ENCODE measurements around the gene EML4. TPM values are rescaled to one million over a fixed set of nuclear protein-coding genes. Genes with fewer than 3 reads are reported as not detected.
"Not testable (repeated sequence)": the region's sequence is repeated elsewhere in the genome, so short reads cannot be mapped to it uniquely, and the experiment has no call there.

The EML4 gene
- total and polyA plus RNA-seq, 2 donors from 2014 or later = 13.0 to 53.6 TPM

GRCh38 chr2:42172020-42172419, 2.9 kb downstream of the EML4 start:
- no peaks in the 10 kb centered on the region for H3K36me3 ChIP-seq (ENCODE audit: control insufficient read depth in 2 of 3, insufficient read depth in 3 of 3, low read length in 3 of 3)
- no peaks in the 10 kb centered on the region for H3K9me3 ChIP-seq (ENCODE audit: control insufficient read depth in 2 of 3, insufficient read depth in 1 of 3, low read length in 3 of 3)
- DNase-seq (no peak), FAIRE-seq (peak; percentile 49)
- TF ChIP-seq, protein P1, sequence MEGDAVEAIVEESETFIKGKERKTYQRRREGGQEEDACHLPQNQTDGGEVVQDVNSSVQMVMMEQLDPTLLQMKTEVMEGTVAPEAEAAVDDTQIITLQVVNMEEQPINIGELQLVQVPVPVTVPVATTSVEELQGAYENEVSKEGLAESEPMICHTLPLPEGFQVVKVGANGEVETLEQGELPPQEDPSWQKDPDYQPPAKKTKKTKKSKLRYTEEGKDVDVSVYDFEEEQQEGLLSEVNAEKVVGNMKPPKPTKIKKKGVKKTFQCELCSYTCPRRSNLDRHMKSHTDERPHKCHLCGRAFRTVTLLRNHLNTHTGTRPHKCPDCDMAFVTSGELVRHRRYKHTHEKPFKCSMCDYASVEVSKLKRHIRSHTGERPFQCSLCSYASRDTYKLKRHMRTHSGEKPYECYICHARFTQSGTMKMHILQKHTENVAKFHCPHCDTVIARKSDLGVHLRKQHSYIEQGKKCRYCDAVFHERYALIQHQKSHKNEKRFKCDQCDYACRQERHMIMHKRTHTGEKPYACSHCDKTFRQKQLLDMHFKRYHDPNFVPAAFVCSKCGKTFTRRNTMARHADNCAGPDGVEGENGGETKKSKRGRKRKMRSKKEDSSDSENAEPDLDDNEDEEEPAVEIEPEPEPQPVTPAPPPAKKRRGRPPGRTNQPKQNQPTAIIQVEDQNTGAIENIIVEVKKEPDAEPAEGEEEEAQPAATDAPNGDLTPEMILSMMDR (IDR thresholded peaks at IDR 0.05; ENCODE audit: borderline replicate concordance, extremely low read depth, insufficient read depth) = no peak
- peak overlapping the region; percentile 16 to 88 (median 29) for H3K9ac ChIP-seq (ENCODE audit: low read length in 3 of 3)
- intact Hi-C loops (cut with DNase I) = no loop called here
- H3K4me1 ChIP-seq (ENCODE audit: control insufficient read depth in 2 of 3, insufficient read depth in 2 of 3, low read depth in 1 of 3, low read length in 3 of 3) = peaks cover 3 to 10% (median 4%) of the 10 kb centered on the region in 3 donors
- peak overlapping the region; percentile 71 to 89 (median 88) for H3K4me3 ChIP-seq (ENCODE audit: low read length in 3 of 3)
- no peaks in the 10 kb centered on the region for H3K27me3 ChIP-seq (ENCODE audit: control insufficient read depth, insufficient read depth, low read length)
- no peak overlapping the region for H3K27ac ChIP-seq (ENCODE audit: low read depth in 2 of 2, low read length in 2 of 2)

DNA sequence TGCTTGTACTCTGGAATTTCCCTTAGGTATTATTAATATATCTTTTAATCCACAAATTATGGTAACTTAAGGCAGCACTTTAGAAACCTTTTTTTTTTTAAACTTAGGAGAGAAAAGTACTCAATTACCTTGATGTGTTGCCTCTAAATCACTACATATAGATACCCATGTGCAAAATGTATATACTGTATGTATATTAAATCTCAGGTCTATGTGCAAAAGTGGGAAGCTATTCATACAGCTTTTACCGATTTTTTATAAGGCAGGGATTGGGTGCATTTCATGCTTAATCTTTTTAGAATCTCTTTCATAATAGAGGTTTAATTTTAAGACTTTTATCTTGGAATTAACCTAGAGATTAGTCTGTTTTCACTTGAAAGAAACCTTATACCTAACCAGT, 3.4 kb downstream of the EML4 start:
- Histone ChIP-seq H3K27me3 (ENCODE audit: control insufficient read depth, insufficient read depth, low read length) (no peaks in the 10 kb centered on the region), H3K4me3 (ENCODE audit: low read length in 3 of 3) (peak overlapping the region in 1 of 3 donors; percentile 4), H3K4me1 (ENCODE audit: control insufficient read depth in 2 of 3, insufficient read depth in 2 of 3, low read depth in 1 of 3, low read length in 3 of 3) (peaks cover 3 to 10% (median 4%) of the 10 kb centered on the region in 3 donors), H3K36me3 (ENCODE audit: control insufficient read depth in 2 of 3, insufficient read depth in 3 of 3, low read length in 3 of 3) (no peaks in the 10 kb centered on the region), H3K27ac (ENCODE audit: low read depth in 2 of 2, low read length in 2 of 2) (no peak overlapping the region), H3K9me3 (ENCODE audit: control insufficient read depth in 2 of 3, insufficient read depth in 1 of 3, low read length in 3 of 3) (no peaks in the 10 kb centered on the region), H3K9ac (ENCODE audit: low read length in 3 of 3) (no peak overlapping the region)
- intact Hi-C loops (cut with DNase I) = no loop called here
- DNase-seq (no peak), FAIRE-seq (no peak)
- TF ChIP-seq, protein P1 (IDR thresholded peaks at IDR 0.05; ENCODE audit: borderline replicate concordance, extremely low read depth, insufficient read depth) = no peak

DNA sequence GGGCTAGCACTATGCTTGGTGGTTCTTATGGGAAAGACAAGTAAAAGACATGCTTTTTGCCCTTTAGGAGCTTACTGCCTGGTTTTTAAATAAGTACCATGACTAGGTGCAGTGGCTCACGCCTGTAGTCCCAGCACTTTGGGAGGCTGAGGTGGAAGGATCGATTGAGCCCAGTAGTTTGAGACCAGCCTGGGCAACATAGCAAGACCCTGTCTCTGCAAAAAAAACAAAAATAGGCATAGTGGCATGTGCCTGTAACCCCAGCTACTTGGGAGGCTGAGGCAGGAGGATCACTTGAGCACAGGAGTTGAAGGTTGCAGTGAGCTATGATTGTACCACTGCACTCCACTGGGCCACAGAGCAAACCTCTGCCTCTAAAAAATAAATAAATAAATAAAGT, 4.3 kb downstream of the EML4 start:
- H3K27me3 ChIP-seq (ENCODE audit: control insufficient read depth, insufficient read depth, low read length); H3K27ac ChIP-seq (ENCODE audit: low read depth in 2 of 2, low read length in 2 of 2); FAIRE-seq; H3K4me1 ChIP-seq (ENCODE audit: control insufficient read depth in 2 of 3, insufficient read depth in 2 of 3, low read depth in 1 of 3, low read length in 3 of 3); H3K9ac ChIP-seq (ENCODE audit: low read length in 3 of 3); DNase-seq; intact Hi-C loops (cut with DNase I); H3K9me3 ChIP-seq (ENCODE audit: control insufficient read depth in 2 of 3, insufficient read depth in 1 of 3, low read length in 3 of 3); H3K36me3 ChIP-seq (ENCODE audit: control insufficient read depth in 2 of 3, insufficient read depth in 3 of 3, low read length in 3 of 3); H3K4me3 ChIP-seq (ENCODE audit: low read length in 3 of 3): not testable (repeated sequence)

- H3K4me3 ChIP-seq (ENCODE audit: low read length in 3 of 3) = no peak overlapping the region
- H3K9me3 ChIP-seq (ENCODE audit: control insufficient read depth in 2 of 3, insufficient read depth in 1 of 3, low read length in 3 of 3) = no peaks in the 10 kb centered on the region
- intact Hi-C loops (cut with DNase I) = no loop called here
- H3K27me3 ChIP-seq (ENCODE audit: control insufficient read depth, insufficient read depth, low read length) = no peaks in the 10 kb centered on the region
- FAIRE-seq (no peak), DNase-seq (no peak)
- TF ChIP-seq, protein P1 (IDR thresholded peaks at IDR 0.05; ENCODE audit: borderline replicate concordance, extremely low read depth, insufficient read depth) = no peak
- H3K4me1 ChIP-seq (ENCODE audit: control insufficient read depth in 2 of 3, insufficient read depth in 2 of 3, low read depth in 1 of 3, low read length in 3 of 3) = no peaks in the 10 kb centered on the region
- H3K36me3 ChIP-seq (ENCODE audit: control insufficient read depth in 2 of 3, insufficient read depth in 3 of 3, low read length in 3 of 3) = no peaks in the 10 kb centered on the region
- H3K9ac ChIP-seq (ENCODE audit: low read length in 3 of 3) = no peak overlapping the region
- H3K27ac ChIP-seq (ENCODE audit: low read depth in 2 of 2, low read length in 2 of 2) = no peak overlapping the region
Measured at GRCh38 chr2:42176992-42177738, 8.0 kb downstream of the EML4 start.
